HG03045 (cell line): Measurements from ENCODE around the gene FAM111A.

Experiments used
- ATAC-seq: cut with Tn5 transposase; IDR thresholded peaks from one replicate; pipeline ENCODE4 v1.9.1; 2021; ENCODE audit warnings: mild to moderate bottlenecking, moderate library complexity; ENCODE audit not compliant: unreplicated experiment

Gene FAM111A

DNA sequence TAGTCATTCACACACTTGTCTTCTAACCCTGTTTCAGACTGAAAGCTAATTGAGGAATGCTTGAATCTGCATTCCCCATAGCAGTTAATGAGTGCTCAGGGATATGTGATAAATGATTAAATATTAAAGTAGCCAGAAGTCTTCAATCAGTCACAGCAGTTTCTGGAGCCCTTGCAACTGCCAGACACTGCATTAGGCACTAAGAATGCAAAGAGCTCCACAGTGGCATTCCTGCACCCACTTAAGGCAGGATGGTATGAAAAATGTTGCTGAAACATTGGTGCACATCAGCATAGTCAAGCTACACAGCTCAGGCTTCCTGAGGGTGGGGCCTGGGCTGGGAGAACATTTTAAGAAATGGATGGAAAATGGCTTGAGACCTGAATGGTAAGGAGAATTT lies 35.7 kb downstream of the FAM111A start:
- ATAC-seq: no peak

GRCh38 chr11:59179121-59179520 lies 36.5 kb downstream of the FAM111A start:
- no peak for ATAC-seq

- no peak for ATAC-seq
Measured at GRCh38 chr11:59180168-59180776, 37.6 kb downstream of the FAM111A start.

- no peak for ATAC-seq
Measured at GRCh38 chr11:59180907-59181306, 38.3 kb downstream of the FAM111A start.

DNA sequence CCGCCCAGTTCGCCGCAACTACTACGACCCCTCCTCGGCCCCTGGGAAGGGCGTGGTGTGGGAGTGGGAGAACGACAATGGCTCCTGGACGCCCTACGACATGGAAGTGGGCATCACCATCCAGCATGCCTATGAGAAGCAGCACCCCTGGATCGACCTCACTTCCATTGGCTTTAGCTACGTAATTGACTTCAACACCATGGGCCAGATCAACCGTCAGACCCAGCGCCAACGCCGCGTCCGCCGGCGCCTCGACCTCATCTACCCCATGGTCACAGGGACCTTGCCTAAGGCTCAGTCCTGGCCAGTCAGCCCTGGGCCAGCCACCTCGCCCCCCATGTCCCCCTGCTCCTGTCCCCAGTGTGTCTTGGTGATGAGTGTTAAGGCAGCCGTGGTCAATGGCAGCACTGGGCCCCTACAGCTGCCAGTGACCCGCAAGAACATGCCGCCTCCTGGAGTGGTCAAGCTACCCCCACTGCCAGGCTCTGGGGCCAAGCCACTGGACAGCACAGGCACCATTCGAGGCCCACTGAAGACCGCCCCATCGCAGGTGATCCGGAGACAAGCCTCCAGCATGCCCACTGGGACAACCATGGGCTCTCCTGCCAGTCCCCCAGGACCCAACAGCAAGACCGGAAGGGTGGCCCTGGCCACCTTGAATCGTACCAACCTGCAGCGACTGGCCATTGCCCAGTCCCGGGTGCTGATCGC lies 39.2 kb downstream of the FAM111A start:
- ATAC-seq: no peak

DNA sequence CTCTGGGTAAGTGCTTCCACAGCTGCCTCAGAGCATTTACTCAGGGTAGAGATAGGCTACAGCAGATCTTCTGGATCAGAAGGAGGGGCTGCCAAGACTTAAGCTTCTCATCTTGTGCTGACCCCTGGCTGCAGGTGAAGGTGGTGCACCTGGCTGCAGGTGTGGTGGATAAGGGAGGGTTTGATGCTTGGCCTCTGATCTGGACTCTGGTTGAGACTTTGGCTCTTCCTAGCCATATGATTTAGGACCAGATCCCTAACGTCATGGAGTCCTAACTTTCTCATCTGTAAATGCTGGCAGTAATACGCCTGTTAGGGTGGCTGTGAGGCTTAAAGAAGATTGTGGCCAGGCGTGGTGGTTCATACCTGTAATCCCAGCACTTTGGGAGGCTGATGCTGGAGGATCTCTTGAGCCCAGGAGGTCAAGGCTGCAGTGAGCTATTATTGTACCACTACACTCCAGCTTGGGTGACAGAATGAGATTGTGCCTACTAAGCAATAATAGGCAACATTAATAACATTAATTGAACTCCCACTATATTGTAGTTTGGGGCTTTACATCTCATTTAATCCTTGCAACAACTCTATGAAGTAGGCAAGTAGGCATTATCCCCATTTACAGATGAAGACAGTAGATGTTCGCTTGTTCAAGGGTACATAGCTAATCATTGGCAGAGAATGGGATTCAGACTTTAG lies 39.9 kb downstream of the FAM111A start:
- no peak for ATAC-seq

- no peak for ATAC-seq
Measured at GRCh38 chr11:59183771-59184170, 41.1 kb downstream of the FAM111A start.

- no peak for ATAC-seq
Measured at GRCh38 chr11:59184691-59185339, 42.2 kb downstream of the FAM111A start.

GRCh38 chr11:59185386-59185945 lies 42.8 kb downstream of the FAM111A start:
- no peak for ATAC-seq

DNA sequence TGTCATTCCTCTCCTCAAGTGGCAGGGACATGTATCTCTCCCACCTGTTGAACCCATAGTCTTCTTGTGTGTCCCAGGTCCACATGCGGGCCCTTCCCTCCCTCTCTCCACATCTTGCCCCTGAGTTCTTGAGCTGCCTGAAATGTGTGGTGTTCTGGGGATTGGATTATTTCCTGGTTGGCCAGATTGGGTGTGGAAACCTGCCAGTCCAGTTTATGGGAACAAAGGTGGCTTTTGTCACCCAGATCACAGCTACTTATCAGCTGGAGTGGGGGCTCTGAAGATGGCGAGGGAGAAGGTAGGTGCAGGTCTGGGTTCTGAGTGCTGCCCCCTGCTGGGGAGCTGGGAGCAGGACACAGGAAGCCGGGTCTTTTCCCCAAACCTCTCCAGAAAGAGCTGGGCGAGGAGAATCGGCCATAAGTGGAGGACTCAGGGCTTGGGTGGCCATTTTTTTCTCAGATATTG lies 43.5 kb downstream of the FAM111A start:
- no peak for ATAC-seq

DNA sequence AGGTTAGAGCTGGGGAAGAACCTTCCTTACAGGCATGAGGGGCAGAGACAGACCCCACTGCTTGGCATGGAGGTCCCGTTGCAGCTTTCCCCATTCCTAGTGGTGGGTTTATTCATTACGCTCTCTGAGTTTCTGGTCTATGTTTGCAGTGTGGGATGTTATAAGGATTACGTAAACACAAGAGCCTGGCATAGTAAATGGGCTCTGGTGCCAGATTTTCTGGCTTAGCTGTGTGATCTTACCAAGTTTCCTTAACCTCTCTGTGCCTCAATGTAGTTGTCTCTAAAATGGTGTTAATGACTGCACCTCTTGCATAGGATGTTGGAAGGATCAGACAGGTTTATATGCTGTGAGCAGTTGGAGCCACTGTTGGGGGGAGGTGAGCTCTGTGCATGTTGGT lies 44.4 kb downstream of the FAM111A start:
- no peak for ATAC-seq

DNA sequence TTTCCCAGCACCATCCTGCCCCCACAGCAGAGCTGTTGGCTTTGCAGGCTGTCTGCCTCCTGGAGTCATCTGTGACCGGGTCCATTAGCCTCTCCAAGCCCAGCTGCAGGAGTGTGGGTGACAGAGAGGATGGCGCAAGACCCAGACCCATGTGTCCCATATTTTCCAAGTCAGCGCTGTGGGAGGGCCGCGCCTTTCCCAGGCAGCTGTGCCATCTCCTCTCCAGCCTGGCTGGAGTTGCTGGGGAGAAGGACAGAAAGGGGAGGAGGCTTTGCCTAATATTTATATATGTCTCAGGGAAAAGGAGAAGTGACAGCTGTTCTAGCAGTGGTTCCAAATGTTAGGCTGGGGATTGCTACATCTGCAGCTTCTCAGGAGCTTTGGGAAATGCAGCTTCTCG lies 44.9 kb downstream of the FAM111A start:
- ATAC-seq: no peak

GRCh38 chr11:59188954-59189353 lies 46.3 kb downstream of the FAM111A start:
- no peak for ATAC-seq

GRCh38 chr11:59189986-59190385 lies 47.3 kb downstream of the FAM111A start:
- no peak for ATAC-seq

DNA sequence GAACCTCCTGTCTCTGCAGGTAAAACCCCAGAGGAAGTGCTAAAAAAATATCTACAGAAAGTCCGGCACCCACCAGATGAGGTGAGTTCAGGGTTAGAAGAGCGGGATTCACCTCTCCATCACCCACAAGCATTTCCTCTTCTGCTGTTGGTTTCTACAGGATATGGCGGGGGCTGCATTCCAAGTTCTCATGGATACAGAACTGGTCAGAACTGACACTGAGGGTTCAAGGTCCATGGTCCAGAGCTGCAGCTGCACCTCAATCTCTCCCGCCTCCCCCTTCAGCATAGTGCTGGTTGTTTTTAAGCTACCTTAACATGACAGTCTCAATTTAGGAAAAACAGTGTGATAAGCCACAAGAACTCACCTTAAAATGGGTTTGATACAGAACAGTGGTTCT lies 48.4 kb downstream of the FAM111A start:
- ATAC-seq: no peak

DNA sequence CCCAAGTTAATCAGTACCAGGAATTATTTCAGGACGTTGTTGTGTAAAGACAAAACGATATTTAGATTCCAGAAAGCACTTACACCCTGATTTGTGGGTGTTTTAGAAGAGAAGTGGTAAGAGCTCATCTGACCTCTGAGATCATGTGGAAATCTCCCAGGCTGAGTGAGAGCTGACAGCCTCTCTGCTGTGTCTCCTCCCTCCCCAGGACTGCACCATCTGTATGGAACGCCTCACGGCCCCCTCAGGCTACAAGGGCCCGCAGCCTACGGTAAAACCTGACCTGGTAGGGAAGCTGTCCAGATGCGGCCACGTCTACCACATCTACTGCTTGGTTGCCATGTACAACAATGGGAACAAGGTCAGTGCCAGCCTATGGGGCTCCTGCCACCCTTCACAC lies 49.2 kb downstream of the FAM111A start:
- ATAC-seq: no peak

DNA sequence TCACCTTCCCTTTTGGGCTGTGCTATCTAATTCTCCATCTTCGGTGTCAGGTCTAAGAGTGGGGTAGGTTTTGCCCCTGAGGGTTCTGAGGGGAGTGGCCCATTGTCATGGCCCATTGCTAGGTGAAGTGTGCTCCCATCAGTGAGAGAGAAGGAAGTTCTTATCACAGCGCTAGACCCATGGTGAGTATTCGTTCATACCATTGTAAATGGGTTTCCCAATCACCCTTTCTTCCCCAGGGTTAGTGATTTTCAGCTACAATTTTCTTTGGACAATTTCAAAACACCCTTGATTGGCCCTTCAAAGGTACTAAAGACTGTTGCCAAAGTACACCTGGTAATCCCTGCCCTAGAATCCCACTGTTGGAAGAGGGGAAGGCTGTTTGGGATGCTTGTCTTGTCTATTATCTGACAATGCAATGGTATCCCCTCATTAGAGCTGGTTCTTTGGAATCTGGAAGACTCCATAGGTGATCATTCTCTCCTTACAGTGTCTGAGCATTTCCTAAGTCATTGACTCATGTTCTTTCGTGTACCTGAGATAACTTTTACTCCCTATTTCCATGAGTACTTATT lies 49.9 kb downstream of the FAM111A start:
- no peak for ATAC-seq

- ATAC-seq: no peak
Measured at GRCh38 chr11:59193587-59194130, 51.0 kb downstream of the FAM111A start.

- ATAC-seq: no peak
Measured at GRCh38 chr11:59195586-59195985, 52.9 kb downstream of the FAM111A start.

DNA sequence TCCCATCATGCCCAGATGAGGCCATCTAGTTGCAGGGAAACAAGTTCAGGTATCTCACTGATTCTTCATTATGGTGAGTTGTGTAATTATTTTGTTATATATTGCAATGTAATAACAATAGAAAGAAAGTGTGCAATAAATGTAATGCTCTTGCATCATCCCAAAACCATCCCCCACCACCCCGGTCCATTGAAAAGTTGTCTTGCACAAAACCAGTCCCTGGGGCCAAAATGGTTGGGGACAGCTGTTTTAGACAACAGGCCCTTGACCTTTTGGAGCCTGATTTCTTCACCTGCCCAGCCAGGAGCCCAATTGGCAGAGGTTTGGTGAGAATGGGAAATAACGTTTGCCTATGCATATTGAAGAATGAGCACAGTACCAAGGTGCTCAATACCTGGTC lies 54.1 kb downstream of the FAM111A start:
- ATAC-seq: no peak

GRCh38 chr11:59197991-59198390 lies 55.3 kb downstream of the FAM111A start:
- ATAC-seq: no peak
